PC-9 (cell line): ENCODE data around the gene ADORA3.

Experiments
- CTCF ChIP-seq: fragments of 200-600 bp; sonication (generic); conservative IDR thresholded peaks from 2 replicates; pipeline ENCODE4 v1.6.1; 2017; ENCODE audit warnings: mixed run types, antibody characterized with exemption, mild to moderate bottlenecking, moderate library complexity
- EZH2 ChIP-seq: fragments of 200-600 bp; sonication (generic); IDR thresholded peaks from 2 replicates; pipeline ENCODE4 v1.8.0; 2017; ENCODE audit warnings: antibody characterized with exemption, low read depth

GRCh38 chr1:111497592-111497991, 5.8 kb downstream of the ADORA3 start:
- TF ChIP-seq CTCF (no peak), EZH2 (no peak)
